DND-41 (cell line): ENCODE results near the gene APOLD1.

Experiments used
- CTCF ChIP-seq: IDR thresholded peaks from 2 replicates; pipeline ENCODE4 v1.5.1; 2012; ENCODE audit warnings: borderline replicate concordance, low read length, moderate library complexity, mild to moderate bottlenecking; ENCODE audit not compliant: poor library complexity, severe bottlenecking; ENCODE audit errors: extremely low read depth
- EZH2 ChIP-seq: IDR thresholded peaks from 3 replicates; pipeline ENCODE4 v1.6.1; 2012; ENCODE audit warnings: borderline replicate concordance, low read depth, mild to moderate bottlenecking, moderate library complexity, low read length, inconsistent platforms; ENCODE audit not compliant: severe bottlenecking

GRCh38 chr12:12807970-12808702 lies 22.7 kb downstream of the APOLD1 start:
- TF ChIP-seq CTCF, result no peak
- no peak for TF ChIP-seq EZH2
